T-helper 2 cell treated with Interferon-gamma antibody and Interleukin-4, amounts not matched to agents 5 μg/mL and 100 μg/mL, for 36 hours (primary cell): ENCODE measurements around the gene OR6C2.
"Not testable (repeated sequence)": the region's sequence is repeated elsewhere in the genome, so short reads cannot be mapped to it uniquely, and the experiment has no call there.

Experiments
- DNase-seq: peaks from one replicate; pipeline ENCODE4 v3.0.0; 2021; ENCODE audit warnings: low spot score
- H3K27ac Mint-ChIP-seq: one replicate; pipeline ENCODE4 v1.8.0; 2021; ENCODE audit warnings: mild to moderate bottlenecking, mixed read lengths
- H3K27me3 Mint-ChIP-seq: one replicate; pipeline ENCODE4 v1.8.0; 2021; ENCODE audit warnings: low read depth, mixed read lengths
- H3K36me3 Mint-ChIP-seq: one replicate; pipeline ENCODE4 v1.8.0; 2021; ENCODE audit warnings: low read depth, mixed read lengths
- H3K4me1 Mint-ChIP-seq: one replicate; pipeline ENCODE4 v1.8.0; 2021; ENCODE audit warnings: low read depth, mixed read lengths
- H3K4me3 Mint-ChIP-seq: one replicate; pipeline ENCODE4 v1.8.0; 2022; ENCODE audit warnings: mild to moderate bottlenecking, moderate library complexity, mixed read lengths
- H3K9me3 Mint-ChIP-seq: one replicate; pipeline ENCODE4 v1.8.0; 2021; ENCODE audit warnings: mixed read lengths

Gene OR6C2

GRCh38 chr12:55443776-55444175, at the start of gene OR6C2:
Gene OR6C2 (plus strand): TSS chr12:55444076. CDS start chr12:55452214, 8,138 bp downstream.
- H3K36me3 Mint-ChIP-seq: no peaks in the 10 kb centered on the region
- H3K9me3 Mint-ChIP-seq: peaks cover 10% of the 10 kb centered on the region
- H3K27ac Mint-ChIP-seq: no peak within 1 kb of the TSS
- no peaks in the 10 kb centered on the region for H3K4me1 Mint-ChIP-seq
- no peak within 1 kb of the TSS for H3K4me3 Mint-ChIP-seq
- no peaks in the 10 kb centered on the region for H3K27me3 Mint-ChIP-seq
- DNase-seq: no peak

- DNase-seq: no peak
- H3K4me1 Mint-ChIP-seq: no peaks in the 10 kb centered on the region
- no peaks in the 10 kb centered on the region for H3K9me3 Mint-ChIP-seq
- no peak overlapping the region for H3K4me3 Mint-ChIP-seq
- H3K27me3 Mint-ChIP-seq: peaks cover 5% of the 10 kb centered on the region
- H3K27ac Mint-ChIP-seq: no peak overlapping the region
- H3K36me3 Mint-ChIP-seq: no peaks in the 10 kb centered on the region
These were observed 47.5 kb upstream of the OR6C2 start for GRCh38 chr12:55396326-55396725.

GRCh38 chr12:55400229-55400628, 43.6 kb upstream of the OR6C2 start, which contains the start of gene OR6C65:
Gene OR6C65 (plus strand): TSS chr12:55400529. CDS start chr12:55400529, 0 bp downstream.
- no peak for DNase-seq
- Mint-ChIP-seq H3K4me3 (no peak within 1 kb of the TSS), H3K27me3 (peaks cover 14% of the 10 kb centered on the region), H3K4me1 (no peaks in the 10 kb centered on the region), H3K27ac (no peak within 1 kb of the TSS), H3K36me3 (no peaks in the 10 kb centered on the region), H3K9me3 (no peaks in the 10 kb centered on the region)

GRCh38 chr12:55407866-55408265, 36.0 kb upstream of the OR6C2 start:
- Mint-ChIP-seq H3K4me3 (no peak overlapping the region), H3K27me3 (peaks cover 6% of the 10 kb centered on the region), H3K4me1 (no peaks in the 10 kb centered on the region), H3K9me3 (no peaks in the 10 kb centered on the region), H3K27ac (no peak overlapping the region), H3K36me3 (no peaks in the 10 kb centered on the region)
- no peak for DNase-seq

- not testable (repeated sequence) for H3K4me1 Mint-ChIP-seq, H3K27ac Mint-ChIP-seq, H3K9me3 Mint-ChIP-seq, DNase-seq, H3K4me3 Mint-ChIP-seq, H3K27me3 Mint-ChIP-seq, H3K36me3 Mint-ChIP-seq
These were observed 34.7 kb upstream of the OR6C2 start for GRCh38 chr12:55409133-55409532.

- H3K27me3 Mint-ChIP-seq: peaks cover 24% of the 10 kb centered on the region
- not testable (repeated sequence) for H3K36me3 Mint-ChIP-seq, H3K4me1 Mint-ChIP-seq, H3K27ac Mint-ChIP-seq, DNase-seq, H3K4me3 Mint-ChIP-seq, H3K9me3 Mint-ChIP-seq
These were observed 31.7 kb upstream of the OR6C2 start for GRCh38 chr12:55412138-55412537.

GRCh38 chr12:55413498-55414388, 30.1 kb upstream of the OR6C2 start:
- DNase-seq, H3K4me1 Mint-ChIP-seq, H3K9me3 Mint-ChIP-seq, H3K36me3 Mint-ChIP-seq, H3K27ac Mint-ChIP-seq, H3K4me3 Mint-ChIP-seq: not testable (repeated sequence)
- H3K27me3 Mint-ChIP-seq: peaks cover 33% of the 10 kb centered on the region

- not testable (repeated sequence) for H3K36me3 Mint-ChIP-seq, H3K27ac Mint-ChIP-seq, H3K9me3 Mint-ChIP-seq, DNase-seq, H3K4me3 Mint-ChIP-seq, H3K4me1 Mint-ChIP-seq
- peaks cover 34% of the 10 kb centered on the region for H3K27me3 Mint-ChIP-seq
These were observed 29.5 kb upstream of the OR6C2 start for GRCh38 chr12:55414396-55414823.

- H3K36me3 Mint-ChIP-seq, H3K4me3 Mint-ChIP-seq, H3K9me3 Mint-ChIP-seq, H3K27ac Mint-ChIP-seq, DNase-seq, H3K4me1 Mint-ChIP-seq: not testable (repeated sequence)
- peaks cover 34% of the 10 kb centered on the region for H3K27me3 Mint-ChIP-seq
These were observed 29.0 kb upstream of the OR6C2 start for GRCh38 chr12:55414889-55415288.

- Mint-ChIP-seq H3K4me1 (no peaks in the 10 kb centered on the region), H3K27me3 (peaks cover 34% of the 10 kb centered on the region), H3K4me3 (no peak overlapping the region), H3K27ac (no peak overlapping the region), H3K9me3 (no peaks in the 10 kb centered on the region), H3K36me3 (no peaks in the 10 kb centered on the region)
- DNase-seq: no peak
These were observed 26.9 kb upstream of the OR6C2 start for GRCh38 chr12:55416961-55417360.

- Mint-ChIP-seq H3K4me3 (no peak overlapping the region), H3K36me3 (no peaks in the 10 kb centered on the region), H3K4me1 (no peaks in the 10 kb centered on the region), H3K9me3 (no peaks in the 10 kb centered on the region), H3K27ac (no peak overlapping the region), H3K27me3 (peaks cover 24% of the 10 kb centered on the region)
- DNase-seq: no peak
These were observed 23.4 kb upstream of the OR6C2 start for GRCh38 chr12:55420307-55420962.

GRCh38 chr12:55425954-55426353, 17.9 kb upstream of the OR6C2 start, which contains the start of gene OR6C76:
Gene OR6C76 (plus strand): TSS chr12:55426254. CDS start chr12:55426254, 0 bp downstream.
- Mint-ChIP-seq H3K9me3 (no peaks in the 10 kb centered on the region), H3K4me1 (no peaks in the 10 kb centered on the region), H3K27me3 (no peaks in the 10 kb centered on the region), H3K36me3 (no peaks in the 10 kb centered on the region), H3K4me3 (no peak within 1 kb of the TSS), H3K27ac (no peak within 1 kb of the TSS)
- no peak for DNase-seq

GRCh38 chr12:55428331-55429243, 15.3 kb upstream of the OR6C2 start:
- no peaks in the 10 kb centered on the region for H3K9me3 Mint-ChIP-seq
- no peak overlapping the region for H3K4me3 Mint-ChIP-seq
- H3K27me3 Mint-ChIP-seq: no peaks in the 10 kb centered on the region
- no peaks in the 10 kb centered on the region for H3K36me3 Mint-ChIP-seq
- H3K27ac Mint-ChIP-seq: no peak overlapping the region
- no peaks in the 10 kb centered on the region for H3K4me1 Mint-ChIP-seq
- DNase-seq: no peak
